ENCODE results near the gene FGGY.
"Not testable (repeated sequence)": the region's sequence is repeated elsewhere in the genome, so short reads cannot be mapped to it uniquely, and the experiment has no call there.

FGGY gene

DNA sequence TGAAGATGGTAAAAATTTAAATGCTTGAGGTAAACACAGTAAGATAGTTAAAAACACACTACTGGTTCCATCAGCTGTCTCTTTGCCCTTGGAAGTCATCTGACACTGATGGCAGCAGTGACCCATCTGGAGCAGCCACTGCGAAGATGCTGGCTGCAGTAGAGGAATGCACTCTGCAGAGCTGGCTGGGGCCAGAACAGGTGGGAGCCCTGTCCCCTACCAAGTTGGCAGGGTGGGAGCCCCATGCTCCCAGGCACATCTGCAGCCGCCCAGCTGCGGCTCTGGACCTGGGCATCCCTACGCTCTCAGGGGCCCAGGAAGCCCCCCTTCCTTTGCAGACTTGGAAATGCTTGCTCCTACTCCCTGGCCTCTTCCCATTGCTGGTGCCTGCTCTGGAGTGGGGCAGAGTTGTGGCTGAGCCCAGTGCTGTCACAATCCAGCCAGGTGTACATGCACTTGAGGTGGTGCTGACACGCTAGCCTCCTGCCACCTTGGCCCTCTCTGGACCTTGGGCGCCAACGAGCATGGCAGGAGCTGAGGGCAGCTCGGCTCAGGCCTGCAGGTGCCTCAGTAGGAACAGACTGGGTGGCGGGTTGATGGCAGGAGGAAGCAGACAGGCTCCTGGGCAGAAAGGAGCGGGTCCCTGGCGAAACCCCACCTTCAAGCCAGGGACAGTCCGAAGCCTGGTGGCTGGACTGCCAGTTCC lies 227.0 kb downstream of the FGGY start:
- H3K9ac ChIP-seq (ENCODE audit: insufficient read length, low read depth) = no peak overlapping the region
- no peaks in the 10 kb centered on the region for H3K9me3 ChIP-seq (ENCODE audit: insufficient read depth, low read length)
- no peaks in the 10 kb centered on the region for H3K27me3 ChIP-seq (ENCODE audit: insufficient read depth, insufficient read length)
- DNase-seq (ENCODE audit: low read depth, low spot score) = no peak
- no peak overlapping the region for H3K4me3 ChIP-seq (ENCODE audit: insufficient read length, low read depth)
- H3K36me3 ChIP-seq (ENCODE audit: insufficient read depth, insufficient read length, low read length) = no peaks in the 10 kb centered on the region
- no peak for TF ChIP-seq SUZ12 (IDR thresholded peaks at IDR 0.05; ENCODE audit: extremely low read depth, insufficient read depth, insufficient read length)
- TF ChIP-seq ZNF274 (IDR thresholded peaks at IDR 0.05; ENCODE audit: low read depth, low read length) = no peak
- no peak for TF ChIP-seq YY1 (IDR thresholded peaks at IDR 0.05; ENCODE audit: insufficient read depth, insufficient read length)
- no peaks in the 10 kb centered on the region for H3K4me1 ChIP-seq (ENCODE audit: insufficient read depth, insufficient read length)

DNA sequence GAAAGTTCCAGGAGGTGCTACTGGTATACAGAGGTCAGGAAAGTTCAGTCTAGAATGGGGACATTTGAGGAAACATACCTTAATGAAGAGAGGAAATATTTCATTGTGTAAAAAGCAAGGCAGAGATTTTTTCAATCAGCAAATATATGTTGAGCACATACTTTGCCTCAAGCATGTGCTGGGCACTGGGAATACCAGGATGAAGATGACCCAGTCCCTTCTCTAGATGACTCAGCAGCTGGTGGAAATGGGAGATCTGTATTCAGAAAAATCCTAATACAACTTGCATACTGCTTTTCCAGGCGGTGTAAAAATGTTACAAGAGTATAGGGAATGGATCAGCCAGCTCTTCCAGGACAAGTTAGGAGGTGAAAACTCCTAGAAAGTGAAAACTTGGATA lies 229.3 kb downstream of the FGGY start:
- Histone ChIP-seq H3K9ac (ENCODE audit: insufficient read length, low read depth) (no peak overlapping the region), H3K4me1 (ENCODE audit: insufficient read depth, insufficient read length) (no peaks in the 10 kb centered on the region), H3K9me3 (ENCODE audit: insufficient read depth, low read length) (0 out of 2 replicates have a peak, but pooled peaks cover 1% of the 10 kb centered on the region), H3K27me3 (ENCODE audit: insufficient read depth, insufficient read length) (no peaks in the 10 kb centered on the region), H3K4me3 (ENCODE audit: insufficient read length, low read depth) (no peak overlapping the region), H3K36me3 (ENCODE audit: insufficient read depth, insufficient read length, low read length) (no peaks in the 10 kb centered on the region)
- DNase-seq (ENCODE audit: low read depth, low spot score) = no peak
- TF ChIP-seq YY1 (IDR thresholded peaks at IDR 0.05; ENCODE audit: insufficient read depth, insufficient read length) = no peak
- TF ChIP-seq ZNF274 (IDR thresholded peaks at IDR 0.05; ENCODE audit: low read depth, low read length) = no peak
- TF ChIP-seq SUZ12 (IDR thresholded peaks at IDR 0.05; ENCODE audit: extremely low read depth, insufficient read depth, insufficient read length) = no peak

DNA sequence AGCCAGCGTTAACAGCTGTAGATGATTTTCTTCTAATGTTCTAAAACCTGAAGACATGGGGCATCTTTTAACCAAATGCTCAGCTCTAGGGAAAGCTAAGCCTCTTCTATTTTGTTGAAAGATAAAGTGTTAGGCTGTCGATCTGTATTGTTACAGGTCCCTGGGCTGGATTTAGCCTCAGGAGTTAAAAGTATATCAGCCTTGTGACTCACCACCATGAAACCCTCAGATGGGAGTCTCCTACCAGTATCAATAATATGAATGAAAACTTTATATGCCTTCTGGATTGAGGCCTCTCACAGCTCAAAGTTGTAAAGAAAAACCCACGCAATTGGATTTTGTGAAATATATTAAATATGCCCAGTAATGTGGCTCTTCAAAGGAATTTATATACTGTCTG lies 231.6 kb downstream of the FGGY start:
- H3K27me3 ChIP-seq (ENCODE audit: insufficient read depth, insufficient read length) = no peaks in the 10 kb centered on the region
- no peak overlapping the region for H3K9ac ChIP-seq (ENCODE audit: insufficient read length, low read depth)
- no peak for DNase-seq (ENCODE audit: low read depth, low spot score)
- no peaks in the 10 kb centered on the region for H3K36me3 ChIP-seq (ENCODE audit: insufficient read depth, insufficient read length, low read length)
- peaks cover 2% of the 10 kb centered on the region for H3K4me1 ChIP-seq (ENCODE audit: insufficient read depth, insufficient read length)
- peaks cover 20% of the 10 kb centered on the region for H3K9me3 ChIP-seq (ENCODE audit: insufficient read depth, low read length)
- no peak overlapping the region for H3K4me3 ChIP-seq (ENCODE audit: insufficient read length, low read depth)
- TF ChIP-seq YY1 (IDR thresholded peaks at IDR 0.05; ENCODE audit: insufficient read depth, insufficient read length) (no peak), ZNF274 (IDR thresholded peaks at IDR 0.05; ENCODE audit: low read depth, low read length) (no peak), SUZ12 (IDR thresholded peaks at IDR 0.05; ENCODE audit: extremely low read depth, insufficient read depth, insufficient read length) (no peak)

DNA sequence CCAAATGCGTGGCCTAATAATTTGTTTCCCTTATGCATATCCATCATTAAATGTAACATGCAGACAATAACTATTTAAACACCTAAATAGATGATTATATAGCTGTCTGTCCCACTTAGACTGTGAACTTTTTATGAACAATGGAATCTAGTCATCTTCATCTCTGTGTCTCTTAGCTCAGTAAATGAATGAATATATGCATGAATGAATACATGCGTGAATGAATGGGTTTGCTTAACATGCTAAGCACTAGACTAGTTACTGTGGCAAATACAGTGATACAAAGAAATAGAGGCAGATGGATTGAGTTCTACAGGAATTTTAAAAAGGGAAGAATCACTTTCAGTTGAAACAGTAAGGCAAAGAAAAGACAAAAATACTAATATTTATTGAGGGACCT lies 232.0 kb downstream of the FGGY start:
- H3K27me3 ChIP-seq (ENCODE audit: insufficient read depth, insufficient read length) = no peaks in the 10 kb centered on the region

DNA sequence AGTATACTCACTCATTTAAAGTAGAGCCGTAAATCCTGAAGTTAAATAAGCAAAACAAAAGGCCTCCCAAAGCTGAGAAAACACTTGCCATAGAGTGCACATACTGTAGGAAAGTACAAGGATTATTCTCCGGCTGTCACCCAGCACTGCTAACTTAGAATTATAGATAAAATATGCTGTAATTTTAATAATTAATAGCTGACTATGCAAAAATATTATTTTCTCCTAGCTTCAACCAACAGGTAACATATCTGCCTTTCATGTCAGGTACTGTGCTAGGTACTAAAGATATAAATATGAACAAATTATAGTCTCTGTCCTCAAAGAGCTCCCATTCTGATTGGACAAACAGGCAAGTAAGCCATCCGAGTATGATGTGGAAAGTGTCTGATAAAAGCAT lies 233.2 kb downstream of the FGGY start:
- no peak for TF ChIP-seq SUZ12 (IDR thresholded peaks at IDR 0.05; ENCODE audit: extremely low read depth, insufficient read depth, insufficient read length)
- TF ChIP-seq ZNF274 (IDR thresholded peaks at IDR 0.05; ENCODE audit: low read depth, low read length) = no peak
- no peak for TF ChIP-seq YY1 (IDR thresholded peaks at IDR 0.05; ENCODE audit: insufficient read depth, insufficient read length)
- Histone ChIP-seq H3K27me3 (ENCODE audit: insufficient read depth, insufficient read length) (no peaks in the 10 kb centered on the region), H3K9ac (ENCODE audit: insufficient read length, low read depth) (no peak overlapping the region), H3K4me1 (ENCODE audit: insufficient read depth, insufficient read length) (peaks cover 2% of the 10 kb centered on the region), H3K36me3 (ENCODE audit: insufficient read depth, insufficient read length, low read length) (no peaks in the 10 kb centered on the region), H3K9me3 (ENCODE audit: insufficient read depth, low read length) (peaks cover 20% of the 10 kb centered on the region), H3K4me3 (ENCODE audit: insufficient read length, low read depth) (no peak overlapping the region)
- DNase-seq (ENCODE audit: low read depth, low spot score) = no peak

More for the DNA sequence above, 232.0 kb downstream of the FGGY start:
- Histone ChIP-seq H3K9me3 (ENCODE audit: insufficient read depth, low read length) (peaks cover 20% of the 10 kb centered on the region), H3K36me3 (ENCODE audit: insufficient read depth, insufficient read length, low read length) (no peaks in the 10 kb centered on the region), H3K4me3 (ENCODE audit: insufficient read length, low read depth) (no peak overlapping the region), H3K9ac (ENCODE audit: insufficient read length, low read depth) (no peak overlapping the region), H3K4me1 (ENCODE audit: insufficient read depth, insufficient read length) (peaks cover 2% of the 10 kb centered on the region)
- TF ChIP-seq YY1 (IDR thresholded peaks at IDR 0.05; ENCODE audit: insufficient read depth, insufficient read length) (no peak), SUZ12 (IDR thresholded peaks at IDR 0.05; ENCODE audit: extremely low read depth, insufficient read depth, insufficient read length) (no peak), ZNF274 (IDR thresholded peaks at IDR 0.05; ENCODE audit: low read depth, low read length) (no peak)
- no peak for DNase-seq (ENCODE audit: low read depth, low spot score)

DNA sequence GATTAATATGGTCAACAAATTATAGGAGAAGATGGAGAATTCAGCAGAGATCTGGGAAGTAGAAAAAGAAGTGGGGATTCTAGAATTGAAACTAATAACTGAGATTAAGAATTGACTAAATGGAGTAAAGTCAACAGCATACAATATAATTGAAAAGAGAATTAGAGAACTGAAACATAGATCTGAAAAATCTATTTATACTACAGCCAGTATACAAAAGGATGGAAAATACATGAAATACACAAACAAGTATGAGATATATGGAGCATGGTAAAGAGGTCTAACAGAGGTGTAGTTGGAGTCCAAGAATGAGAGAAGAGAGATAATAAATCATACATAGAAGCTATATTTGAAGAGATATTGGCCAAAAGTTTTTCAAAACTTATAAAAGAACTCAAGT lies 235.2 kb downstream of the FGGY start:
- no peaks in the 10 kb centered on the region for H3K27me3 ChIP-seq (ENCODE audit: insufficient read depth, insufficient read length)
- TF ChIP-seq YY1 (IDR thresholded peaks at IDR 0.05; ENCODE audit: insufficient read depth, insufficient read length) (no peak), ZNF274 (IDR thresholded peaks at IDR 0.05; ENCODE audit: low read depth, low read length) (no peak), SUZ12 (IDR thresholded peaks at IDR 0.05; ENCODE audit: extremely low read depth, insufficient read depth, insufficient read length) (no peak)
- DNase-seq (ENCODE audit: low read depth, low spot score) = no peak
- H3K9me3 ChIP-seq (ENCODE audit: insufficient read depth, low read length) = peaks cover 20% of the 10 kb centered on the region
- no peaks in the 10 kb centered on the region for H3K36me3 ChIP-seq (ENCODE audit: insufficient read depth, insufficient read length, low read length)
- H3K4me1 ChIP-seq (ENCODE audit: insufficient read depth, insufficient read length) = peaks cover 2% of the 10 kb centered on the region
- no peak overlapping the region for H3K4me3 ChIP-seq (ENCODE audit: insufficient read length, low read depth)
- H3K9ac ChIP-seq (ENCODE audit: insufficient read length, low read depth) = no peak overlapping the region

DNA sequence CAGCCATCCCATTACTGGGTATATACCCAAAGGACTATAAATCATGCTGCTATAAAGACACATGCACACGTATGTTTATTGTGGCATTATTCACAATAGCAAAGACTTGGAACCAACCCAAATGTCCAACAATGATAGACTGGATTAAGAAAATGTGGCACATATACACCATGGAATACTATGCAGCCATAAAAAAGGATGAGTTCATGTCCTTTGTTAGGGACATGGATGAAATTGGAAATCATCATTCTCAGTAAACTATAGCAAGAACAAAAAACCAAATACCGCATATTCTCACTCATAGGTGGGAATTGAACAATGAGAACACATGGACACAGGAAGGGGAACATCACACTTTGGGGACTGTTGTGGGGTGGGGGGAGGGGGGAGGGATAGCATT lies 241.6 kb downstream of the FGGY start:
- H3K36me3 ChIP-seq (ENCODE audit: insufficient read depth, insufficient read length, low read length); H3K9me3 ChIP-seq (ENCODE audit: insufficient read depth, low read length); H3K27me3 ChIP-seq (ENCODE audit: insufficient read depth, insufficient read length); H3K4me1 ChIP-seq (ENCODE audit: insufficient read depth, insufficient read length); H3K9ac ChIP-seq (ENCODE audit: insufficient read length, low read depth); DNase-seq (ENCODE audit: low read depth, low spot score); H3K4me3 ChIP-seq (ENCODE audit: insufficient read length, low read depth): not testable (repeated sequence)

Measured in NT2/D1 (cell line).